GM12878 (cell line): ENCODE results near the gene ACTR1A. TPM values are rescaled to one million over a fixed set of nuclear protein-coding genes. Genes with fewer than 3 reads are reported as not detected.

Source experiments
- ATAC-seq: fragments of 200-7000 bp; cut with Tn5 transposase; 3 replicates; pipeline ENCODE4 v1.9.1; 2020; ENCODE audit warnings: mild to moderate bottlenecking, moderate library complexity
- BruUV-seq: library from RNA; stranded (reverse); fragments of 400-500 nt; replicated peaks from 2 replicates; lab custom pipeline; 2021; lab: Mats Ljungman, UMichigan
- CTCF ChIA-PET: fragments of 300-600 bp; sonication (Branson Sonifier 250); formaldehyde crosslinking; extraction: SDS; loops from one replicate; lab custom pipeline; 2021; ENCODE audit warnings: inconsistent platforms; lab: Yijun Ruan, JAX
- POLR2A ChIA-PET: fragments of 350-600 bp; formaldehyde crosslinking; extraction: SDS; loops from one replicate; lab custom pipeline; 2021; ENCODE audit warnings: inconsistent platforms; lab: Charles Lee
- RAD21 ChIA-PET: fragments of 300-600 bp; sonication (Branson Sonifier 250); formaldehyde crosslinking; loops from one replicate; lab custom pipeline; 2023; ENCODE audit warnings: antibody characterized with exemption; ENCODE audit not compliant: unreplicated experiment; lab: Charles Lee
- SMC1A ChIA-PET: fragments of 300-600 bp; sonication (Branson Sonifier 250); formaldehyde crosslinking; loops from one replicate; lab custom pipeline; 2023; ENCODE audit not compliant: unreplicated experiment, uncharacterized antibody; lab: Charles Lee
- DNase-seq: peaks from one replicate; pipeline ENCODE4 v3.0.0-alpha.2; 2011; ENCODE audit warnings: low read depth, low spot score
- FAIRE-seq: peaks from 3 replicates; lab custom pipeline; 2011; peaks lifted over from hg19 to GRCh38; lab: Jason Lieb, UNC
- H2AFZ ChIP-seq: 2 replicates; pipeline ENCODE4 v1.6.0; 2011; ENCODE audit warnings: low read depth, low read length, control low read depth; ENCODE audit not compliant: control insufficient read depth
- H3K27ac ChIP-seq: 2 replicates; pipeline ENCODE4 v1.5.1; 2011; ENCODE audit warnings: control low read depth; ENCODE audit not compliant: control insufficient read depth, insufficient read depth
- H3K27me3 ChIP-seq, 2 experiments: replicated peaks in 1 of 2; 2 replicates each; pipeline versions ENCODE4 v1.6.0 to v1.6.1; 2011; ENCODE audit warnings: low read length in 1 of 2; ENCODE audit not compliant: control insufficient read depth in 2 of 2, insufficient read depth in 2 of 2
- H3K36me3 ChIP-seq, 2 experiments: 2 replicates each; pipeline ENCODE4 v1.5.1; 2011; ENCODE audit warnings: low read length in 1 of 2; ENCODE audit not compliant: control insufficient read depth in 2 of 2, insufficient read depth in 2 of 2
- H3K4me1 ChIP-seq: 2 replicates; pipeline ENCODE4 v1.6.1; 2011; ENCODE audit warnings: mild to moderate bottlenecking, low read length, moderate library complexity, mixed read lengths; ENCODE audit not compliant: control insufficient read depth, insufficient read depth
- H3K4me2 ChIP-seq: 2 replicates; pipeline ENCODE4 v1.6.0; 2011; ENCODE audit warnings: control low read depth; ENCODE audit not compliant: control insufficient read depth, insufficient read depth
- H3K4me3 ChIP-seq: fragments of 200-600 bp; sonication (generic); 2 replicates; pipeline ENCODE4 v1.5.1; 2016
- H3K79me2 ChIP-seq: 2 replicates; pipeline ENCODE4 v1.6.0; 2011; ENCODE audit warnings: low read length; ENCODE audit not compliant: control insufficient read depth, insufficient read depth
- H3K9ac ChIP-seq: 2 replicates; pipeline ENCODE4 v1.8.0; 2011; ENCODE audit warnings: low read length, control low read depth, mixed read lengths; ENCODE audit not compliant: control insufficient read depth, insufficient read depth
- H3K9me3 ChIP-seq: replicated peaks from 3 replicates; pipeline ENCODE4 v1.5.1; 2011; ENCODE audit warnings: mild to moderate bottlenecking, low read length; ENCODE audit not compliant: control insufficient read depth, insufficient read depth
- H4K20me1 ChIP-seq: 2 replicates; pipeline ENCODE4 v1.6.0; 2011; ENCODE audit not compliant: control insufficient read depth, insufficient read depth
- ATF2 ChIP-seq: IDR thresholded peaks from 2 replicates; pipeline ENCODE4 v1.6.1; 2012; ENCODE audit warnings: low read length, inconsistent platforms
- BACH1 ChIP-seq: fragments of 450-650 bp; IDR thresholded peaks from 2 replicates; pipeline ENCODE4 v1.6.1; 2017; ENCODE audit warnings: mild to moderate bottlenecking, borderline replicate concordance
- CHD1 ChIP-seq: IDR thresholded peaks from 2 replicates; pipeline ENCODE4 v1.6.1; 2012; ENCODE audit warnings: low read depth, low read length, improper control_type of control experiment
- CHD2 ChIP-seq: IDR thresholded peaks from 2 replicates; pipeline ENCODE4 v1.6.1; 2011; ENCODE audit warnings: low read depth, low read length, improper control_type of control experiment, borderline replicate concordance
- EP300 ChIP-seq, 2 experiments: fragments of 150-350 bp in 1 of 2; IDR thresholded peaks; 2 replicates each; pipeline ENCODE4 v1.6.1; 2011 to 2012; ENCODE audit warnings: low read depth in 2 of 2, low read length in 2 of 2, borderline replicate concordance in 1 of 2, improper control_type of control experiment in 1 of 2, inconsistent platforms in 1 of 2; ENCODE audit not compliant: control insufficient read depth in 1 of 2
- KAT2A ChIP-seq: conservative IDR thresholded peaks from 2 replicates; pipeline ENCODE4 v1.6.1; 2011; ENCODE audit warnings: low read depth, low read length; ENCODE audit not compliant: control insufficient read depth
- NR2C1 ChIP-seq: fragments of 450-650 bp; IDR thresholded peaks from 2 replicates; pipeline ENCODE4 v1.6.1; 2017; ENCODE audit warnings: antibody characterized with exemption, mild to moderate bottlenecking, moderate library complexity
- PAX8 ChIP-seq: fragments of 450-650 bp; IDR thresholded peaks from 2 replicates; pipeline ENCODE4 v1.6.1; 2017; ENCODE audit warnings: mild to moderate bottlenecking, moderate library complexity
- ZBTB11 ChIP-seq: fragments of 450-650 bp; formaldehyde crosslinking; IDR thresholded peaks from 2 replicates; pipeline ENCODE4 v1.5.0; 2022; ENCODE audit warnings: mild to moderate bottlenecking, missing genetic modification characterization
- ZNF384 ChIP-seq: IDR thresholded peaks from 2 replicates; pipeline ENCODE4 v1.6.1; 2012; ENCODE audit warnings: low read depth, mild to moderate bottlenecking, low read length, improper control_type of control experiment, borderline replicate concordance
- WGBS: methylation state at CpG from one replicate; pipeline ENCODE4 v1.1.6; 2016; ENCODE audit warnings: low lambda C conversion rate; ENCODE audit not compliant: insufficient replicate concordance, insufficient coverage; ENCODE audit errors: missing lambda C conversion rate; 5-methylcytosine and 5-hydroxymethylcytosine counted together
- in situ Hi-C: fragments of 300-500 bp; cut with MboI; formaldehyde crosslinking; loops from 9 replicates; pipeline ENCODE4 v1.14.3; 2018; ENCODE audit warnings: mixed read lengths
- intact Hi-C: fragments of 100-400 bp; cut with micrococcal nuclease; formaldehyde crosslinking; loops from one replicate; pipeline ENCODE4 v1.14.2; 2022; ENCODE audit not compliant: unreplicated experiment
- polyA plus RNA-seq, 11 experiments: library from polyadenylated mRNA; depleted of rRNA in 4 of 11; unstranded in 6 of 11; stranded (reverse) in 5 of 11; fragments of >200 nt; fragmentation: Nextera tagmentation in 4 of 11; fragmentation: Illumina TruSeq in 1 of 11; extraction: Ambion mirVana in 4 of 11; extraction: Trizol in 1 of 11; gene quantifications; 1 replicate in 1 of 11; 2 replicates in 10 of 11; pipeline versions ENCODE4 v1.2.1 to v1.2.3, GENCODE V29; 2011 to 2016; ENCODE audit warnings: inconsistent platforms in 2 of 11, missing spikeins in 2 of 11, low read depth in 1 of 11
- total RNA-seq, 4 experiments: library from RNA; depleted of rRNA in 3 of 4; stranded (reverse); fragments of >200 nt in 3 of 4; fragmentation: Illumina TruSeq in 1 of 4; extraction: Trizol in 1 of 4; gene quantifications; 2 replicates each; pipeline versions ENCODE4 v1.2.1 to v1.2.3, GENCODE V29; 2013 to 2021

ACTR1A gene
- total and polyA plus RNA-seq, 10 of the 15 experiments (the other 5 are each of a cell fraction or from before 2014, with no cell fraction given) = 43.0 to 110 (median 78.9) TPM

GRCh38 chr10:102538811-102539210 lies 36.3 kb upstream of the ACTR1A start:
- FAIRE-seq (no peak), ATAC-seq (no peak), DNase-seq (no peak)
- no peak overlapping the region for H3K9ac ChIP-seq
- H3K36me3 ChIP-seq = no peaks in the 10 kb centered on the region
- ChIA-PET CTCF (interaction anchor here (1.0 to 2.9 kb wide), 2 partner anchors 35 to 45 kb away, joined by 3 to 9 read pairs; partner anchors contain the start of gene SUFU), RAD21 (interaction anchor here (1.0 to 1.9 kb wide), 2 partner anchors 27 to 34 kb away, joined by 5 to 6 read pairs; no protein-coding TSS in a partner anchor), SMC1A (interaction anchor here (1.1 to 2.2 kb wide), 4 partner anchors 15 to 36 kb away, joined by 3 to 9 read pairs (median 4); partner anchors contain the start of gene ACTR1A), POLR2A (interaction anchor here (0.6 to 2.5 kb wide), 3 partner anchors 27 to 654 kb away, joined by 4 to 7 read pairs (median 5); partner anchors contain the start of gene NT5C2)
- no peaks in the 10 kb centered on the region for H3K79me2 ChIP-seq
- H3K4me2 ChIP-seq = peak overlapping the region; percentile 59; the same call in 1 of the 2 replicates
- no peak overlapping the region for H2AFZ ChIP-seq
- H3K9me3 ChIP-seq = no peaks in the 10 kb centered on the region
- in situ Hi-C loops = no loop called here
- peaks cover 20% of the 10 kb centered on the region for H3K4me1 ChIP-seq
- no peaks in the 10 kb centered on the region for H4K20me1 ChIP-seq
- 93% methylated on average over 2 of the region's 2 CpGs for WGBS
- peak overlapping the region; percentile 38; the same call in 1 of the 2 replicates for H3K27ac ChIP-seq
- BruUV-seq = no TSS peak
- H3K27me3 ChIP-seq = no peaks in the 10 kb centered on the region
- H3K4me3 ChIP-seq = no peak overlapping the region
- intact Hi-C loops = no loop called here
- TF ChIP-seq BACH1 (no peak), CHD1 (no peak), EP300 (IDR thresholded peaks at IDR 0.05; ENCODE audit: borderline replicate concordance in 1 of 2, control insufficient read depth in 1 of 2, low read depth in 2 of 2, low read length in 2 of 2) (no peak), KAT2A (no peak), NR2C1 (no peak), ZNF384 (no peak), ATF2 (no peak), ZBTB11 (CRISPR knock-in tag) (no peak), PAX8 (no peak), CHD2 (no peak)
